Right atrium auricular region (tissue), 2 donors: Measurements from ENCODE around the gene TROAP. TPM values are rescaled to one million over a fixed set of nuclear protein-coding genes. Genes with fewer than 3 reads are reported as not detected.
A peak's percentile ranks its signal among the peaks of the same experiment; 100 is the strongest.

Experiments used
- DNase-seq: peaks from one replicate; pipeline ENCODE4 v3.0.0-alpha.2; 2019; ENCODE audit warnings: low spot score
- H3K27ac ChIP-seq, 2 donors: fragments of 200-600 bp; sonication (generic); 1 replicate in 1 of 2; 2 replicates in 1 of 2; pipeline ENCODE4 v1.5.1; 2016 to 2019
- H3K27me3 ChIP-seq, 2 donors: fragments of 200-600 bp; sonication (generic); one replicate each; pipeline versions ENCODE4 v1.5.1 to v1.6.0; 2017 to 2019
- H3K36me3 ChIP-seq: fragments of 200-600 bp; sonication (generic); one replicate; pipeline ENCODE4 v1.5.1; 2016
- H3K4me1 ChIP-seq, 2 donors: fragments of 200-600 bp; sonication (generic); one replicate each; pipeline versions ENCODE4 v1.5.1 to v1.6.0; 2017 to 2019
- H3K4me3 ChIP-seq, 2 donors: fragments of 200-600 bp; sonication (generic); 1 replicate in 1 of 2; 2 replicates in 1 of 2; pipeline ENCODE4 v1.5.1; 2017 to 2019; ENCODE audit warnings: mild to moderate bottlenecking in 1 of 2, moderate library complexity in 1 of 2
- H3K9me3 ChIP-seq, 2 donors: fragments of 200-600 bp; sonication (generic); one replicate each; pipeline ENCODE4 v1.5.1; 2019
- total RNA-seq, 2 donors: library from RNA; depleted of rRNA; stranded (reverse); fragments of >200 nt; gene quantifications; one replicate each; pipeline ENCODE4 v1.1.0, GENCODE V29; 2016
- TF ChIP-seq, protein P1 (sequence below), 2 donors: fragments of 200-600 bp; sonication (generic); IDR thresholded peaks; one replicate each; pipeline ENCODE4 v1.5.1; 2019; ENCODE audit warnings: antibody characterized with exemption in 2 of 2

TROAP gene, protein sequence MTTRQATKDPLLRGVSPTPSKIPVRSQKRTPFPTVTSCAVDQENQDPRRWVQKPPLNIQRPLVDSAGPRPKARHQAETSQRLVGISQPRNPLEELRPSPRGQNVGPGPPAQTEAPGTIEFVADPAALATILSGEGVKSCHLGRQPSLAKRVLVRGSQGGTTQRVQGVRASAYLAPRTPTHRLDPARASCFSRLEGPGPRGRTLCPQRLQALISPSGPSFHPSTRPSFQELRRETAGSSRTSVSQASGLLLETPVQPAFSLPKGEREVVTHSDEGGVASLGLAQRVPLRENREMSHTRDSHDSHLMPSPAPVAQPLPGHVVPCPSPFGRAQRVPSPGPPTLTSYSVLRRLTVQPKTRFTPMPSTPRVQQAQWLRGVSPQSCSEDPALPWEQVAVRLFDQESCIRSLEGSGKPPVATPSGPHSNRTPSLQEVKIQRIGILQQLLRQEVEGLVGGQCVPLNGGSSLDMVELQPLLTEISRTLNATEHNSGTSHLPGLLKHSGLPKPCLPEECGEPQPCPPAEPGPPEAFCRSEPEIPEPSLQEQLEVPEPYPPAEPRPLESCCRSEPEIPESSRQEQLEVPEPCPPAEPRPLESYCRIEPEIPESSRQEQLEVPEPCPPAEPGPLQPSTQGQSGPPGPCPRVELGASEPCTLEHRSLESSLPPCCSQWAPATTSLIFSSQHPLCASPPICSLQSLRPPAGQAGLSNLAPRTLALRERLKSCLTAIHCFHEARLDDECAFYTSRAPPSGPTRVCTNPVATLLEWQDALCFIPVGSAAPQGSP
- total RNA-seq, result under 1 TPM in 1 of 2 donors, not detected in 1; 0.48 TPM

DNA sequence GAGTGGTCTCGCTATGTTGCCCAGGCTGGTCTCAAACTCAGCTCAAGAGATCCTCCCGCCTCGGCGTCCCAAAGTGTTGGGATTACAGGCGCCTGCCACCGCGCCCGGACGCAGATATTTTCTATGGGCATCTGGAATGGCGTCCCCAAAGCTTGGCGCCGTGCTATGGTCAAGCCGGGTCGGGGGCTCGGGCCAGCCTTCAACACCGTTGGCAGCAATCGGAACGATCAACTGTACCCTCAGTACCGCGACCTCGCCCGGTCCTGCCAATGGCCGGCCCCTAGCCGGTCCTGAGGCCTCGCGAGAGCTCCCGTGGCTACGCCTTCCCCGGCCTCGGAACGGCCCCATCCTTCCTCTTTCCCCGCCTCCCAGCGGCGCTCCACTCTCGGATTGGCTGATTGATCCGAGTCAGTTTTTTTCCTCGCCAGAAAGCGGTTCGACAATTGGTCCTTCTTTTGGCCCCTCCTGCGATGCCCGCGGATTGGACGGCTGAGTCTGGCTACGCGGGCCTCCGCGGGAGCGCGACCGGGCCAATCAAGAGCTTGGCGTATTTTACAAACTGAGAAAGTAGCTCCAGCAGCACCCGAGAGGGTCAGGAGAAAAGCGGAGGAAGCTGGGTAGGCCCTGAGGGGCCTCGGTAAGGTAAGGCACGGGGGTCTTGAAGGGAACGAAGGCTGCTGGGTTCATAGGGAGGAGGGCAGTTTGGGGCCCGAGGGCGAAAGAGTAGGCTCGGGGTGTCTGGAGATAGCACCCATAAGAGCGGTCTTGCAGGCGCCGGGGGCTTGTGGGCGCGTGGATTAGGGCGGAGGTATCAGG is at the start of gene TROAP:
Gene TROAP, plus strand, starts transcription at position 548 of the 816 bp plus-strand sequence. CDS start 354 bp downstream, outside the sequence.
- DNase-seq, result peak; percentile 97
- peak within 1 kb of the TSS; percentile 61 to 73 for H3K27ac ChIP-seq

DNA sequence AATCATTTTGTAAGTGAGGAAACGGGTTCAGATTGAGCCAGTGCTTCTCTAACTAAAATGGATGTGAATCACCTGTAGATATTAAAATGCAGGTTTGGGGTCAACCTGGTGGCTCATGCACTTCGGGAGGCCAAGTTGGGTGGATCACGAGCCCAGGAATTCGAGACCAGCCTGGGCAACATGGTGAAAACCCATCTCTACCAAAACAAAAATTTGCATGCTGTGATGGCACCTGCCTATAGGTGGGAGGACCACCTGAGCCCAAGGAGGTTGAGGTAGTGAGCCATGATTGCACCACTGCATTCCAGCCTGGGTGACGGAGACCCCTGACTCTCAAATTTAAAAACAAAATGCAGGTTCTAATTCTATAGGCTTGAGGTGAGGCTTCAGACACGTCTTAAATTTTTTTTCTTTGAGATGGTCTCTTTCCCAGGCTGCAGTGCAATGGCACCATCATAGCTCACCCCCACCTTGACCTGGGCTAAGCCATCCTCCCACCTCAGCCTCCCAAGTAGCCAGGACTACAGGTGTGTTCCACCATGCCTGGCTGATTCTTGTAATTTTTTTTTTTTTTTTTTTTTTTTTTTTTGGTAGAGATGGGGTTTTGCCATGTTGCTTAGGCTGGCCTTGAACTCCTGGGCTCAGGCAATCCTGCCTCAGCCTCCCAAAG is 49.2 kb upstream of the TROAP start:
- Histone ChIP-seq H3K27ac (no peak overlapping the region), H3K27me3 (no peaks in the 10 kb centered on the region), H3K4me1 (peaks cover 0 to 10% of the 10 kb centered on the region in 2 donors), H3K4me3 (no peak overlapping the region), H3K9me3 (no peaks in the 10 kb centered on the region), H3K36me3 (peaks cover 27% of the 10 kb centered on the region)
- TF ChIP-seq, protein P1, sequence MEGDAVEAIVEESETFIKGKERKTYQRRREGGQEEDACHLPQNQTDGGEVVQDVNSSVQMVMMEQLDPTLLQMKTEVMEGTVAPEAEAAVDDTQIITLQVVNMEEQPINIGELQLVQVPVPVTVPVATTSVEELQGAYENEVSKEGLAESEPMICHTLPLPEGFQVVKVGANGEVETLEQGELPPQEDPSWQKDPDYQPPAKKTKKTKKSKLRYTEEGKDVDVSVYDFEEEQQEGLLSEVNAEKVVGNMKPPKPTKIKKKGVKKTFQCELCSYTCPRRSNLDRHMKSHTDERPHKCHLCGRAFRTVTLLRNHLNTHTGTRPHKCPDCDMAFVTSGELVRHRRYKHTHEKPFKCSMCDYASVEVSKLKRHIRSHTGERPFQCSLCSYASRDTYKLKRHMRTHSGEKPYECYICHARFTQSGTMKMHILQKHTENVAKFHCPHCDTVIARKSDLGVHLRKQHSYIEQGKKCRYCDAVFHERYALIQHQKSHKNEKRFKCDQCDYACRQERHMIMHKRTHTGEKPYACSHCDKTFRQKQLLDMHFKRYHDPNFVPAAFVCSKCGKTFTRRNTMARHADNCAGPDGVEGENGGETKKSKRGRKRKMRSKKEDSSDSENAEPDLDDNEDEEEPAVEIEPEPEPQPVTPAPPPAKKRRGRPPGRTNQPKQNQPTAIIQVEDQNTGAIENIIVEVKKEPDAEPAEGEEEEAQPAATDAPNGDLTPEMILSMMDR (IDR thresholded peaks at IDR 0.05), result no peak
- no peak for DNase-seq

More for the DNA sequence above, at the start of gene TROAP:
- H3K4me3 ChIP-seq, result peak within 1 kb of the TSS; percentile 65 to 69
- no peaks in the 10 kb centered on the region for H3K27me3 ChIP-seq
- H3K36me3 ChIP-seq, result no peaks in the 10 kb centered on the region
- peaks cover 0 to 14% of the 10 kb centered on the region in 2 donors for H3K4me1 ChIP-seq
- H3K9me3 ChIP-seq, result no peaks in the 10 kb centered on the region
- TF ChIP-seq, protein P1 (IDR thresholded peaks at IDR 0.05), result peak in 1 of 2 donors; percentile 23

DNA sequence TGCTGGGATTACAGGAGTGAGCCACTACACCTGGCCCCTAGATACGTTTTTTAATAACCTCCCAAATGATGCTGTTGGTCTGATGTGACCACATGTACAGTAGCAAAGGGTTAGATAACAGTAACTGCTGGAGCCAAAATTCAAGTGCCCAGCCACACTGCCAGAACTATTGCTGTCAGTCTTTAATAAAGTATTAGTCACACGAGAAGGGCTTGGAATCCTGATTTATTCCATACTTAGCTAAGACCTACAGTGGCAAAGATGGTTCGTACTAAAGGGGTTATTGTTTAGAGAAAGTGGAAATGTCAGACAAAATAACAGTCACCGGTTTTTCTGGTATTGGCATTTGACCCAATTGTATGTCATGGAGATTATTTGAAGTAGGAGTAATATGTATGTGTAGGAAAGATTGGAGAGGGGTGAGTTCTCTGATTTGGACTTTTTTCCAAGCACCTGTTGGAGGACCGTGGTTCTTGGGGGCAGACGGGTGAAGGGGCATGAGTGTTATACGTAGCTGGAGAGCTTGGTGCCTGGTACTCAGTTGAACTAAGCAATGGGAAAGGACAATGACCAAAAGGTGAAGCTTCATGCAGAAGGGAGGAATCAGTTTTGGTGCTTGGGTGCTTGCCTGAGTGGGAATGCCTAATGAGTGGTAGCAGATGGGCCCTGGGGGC is 48.5 kb upstream of the TROAP start:
- Histone ChIP-seq H3K36me3 (peaks cover 25% of the 10 kb centered on the region), H3K4me1 (peaks cover 0 to 3% of the 10 kb centered on the region in 2 donors), H3K4me3 (no peak overlapping the region), H3K9me3 (no peaks in the 10 kb centered on the region), H3K27ac (no peak overlapping the region), H3K27me3 (no peaks in the 10 kb centered on the region)
- DNase-seq, result no peak
- TF ChIP-seq, protein P1 (IDR thresholded peaks at IDR 0.05), result no peak

DNA sequence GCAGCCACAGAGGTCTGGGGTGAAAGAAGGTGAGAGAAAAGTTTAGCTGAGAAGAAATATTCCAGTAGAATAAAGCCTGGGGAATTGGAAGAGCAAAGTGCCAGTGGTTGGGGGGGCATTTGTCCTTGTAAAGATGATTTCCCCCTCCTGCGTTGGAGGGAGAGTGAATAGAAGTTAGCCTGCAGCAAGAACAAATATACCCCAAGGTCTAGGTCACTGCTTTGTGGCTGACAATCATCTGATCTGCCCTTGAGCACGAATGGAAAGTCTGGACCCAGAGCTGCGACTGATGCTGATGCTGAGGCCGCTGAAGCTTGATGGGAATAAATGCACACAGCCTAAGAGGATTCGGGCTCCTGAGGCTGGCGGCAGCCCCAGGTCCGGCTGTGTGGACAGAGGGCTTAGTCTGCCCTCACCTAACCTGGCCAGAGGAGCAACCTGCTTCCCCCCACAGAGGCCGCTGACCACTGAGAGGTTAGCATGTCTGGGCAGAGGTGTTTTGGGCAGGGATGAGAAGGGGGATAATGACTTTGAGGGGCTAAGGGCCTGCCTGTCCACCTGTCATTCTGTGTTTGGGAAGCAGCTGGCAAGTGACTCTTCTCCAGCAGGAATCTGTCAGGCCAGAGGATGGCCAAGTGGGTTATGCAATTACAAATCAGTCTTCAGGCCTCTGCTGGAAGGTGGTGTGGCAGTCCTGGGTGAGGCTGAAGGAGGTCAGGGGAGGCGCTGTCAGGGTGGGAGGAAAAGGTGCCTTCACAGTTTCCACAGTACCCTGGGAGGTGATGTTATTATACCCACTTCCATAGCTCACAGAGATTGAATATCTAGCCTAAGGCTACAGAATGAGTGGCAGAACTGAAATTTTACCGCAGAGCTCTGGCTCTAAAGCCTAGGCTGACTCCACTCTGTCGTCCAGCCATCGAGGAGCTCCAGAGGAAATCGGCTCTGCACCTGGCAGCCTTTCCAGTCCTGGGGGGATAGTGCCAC is 46.5 kb upstream of the TROAP start:
- Histone ChIP-seq H3K36me3 (peaks cover 4% of the 10 kb centered on the region), H3K4me3 (no peak overlapping the region), H3K27me3 (no peaks in the 10 kb centered on the region), H3K4me1 (no peaks in the 10 kb centered on the region), H3K9me3 (no peaks in the 10 kb centered on the region), H3K27ac (no peak overlapping the region)
- DNase-seq, result no peak
- TF ChIP-seq, protein P1 (IDR thresholded peaks at IDR 0.05), result no peak
